ENCODE data around the gene USP12.
A peak's percentile ranks its signal among the peaks of the same experiment; 100 is the strongest.

The USP12 gene

DNA sequence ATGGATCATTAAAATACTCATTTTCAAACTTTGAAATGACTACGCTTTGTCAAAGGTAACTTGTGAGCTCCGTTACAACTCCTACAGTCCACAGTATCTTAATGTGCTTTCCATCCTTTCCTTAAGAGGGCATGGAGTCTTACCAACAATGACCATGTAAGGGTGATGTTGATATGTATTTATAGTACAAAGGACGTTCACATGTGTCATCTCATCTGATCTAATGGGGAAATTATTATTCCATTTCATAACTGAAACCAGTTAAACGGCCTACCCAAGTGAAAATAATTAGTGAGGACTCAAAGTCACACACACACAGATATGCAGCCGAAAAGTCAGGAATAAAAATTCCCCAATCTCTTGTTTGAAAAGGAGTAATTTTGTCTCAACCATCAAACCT lies 9.6 kb downstream of the USP12 start:
- H3K4me3 ChIP-seq (ENCODE audit: low read length), result no peak overlapping the region
- peak; percentile 15 for DNase-seq (ENCODE audit: low read depth)
- no peak for TF ChIP-seq CTCF (conservative IDR thresholded peaks at IDR 0.05; ENCODE audit: low read length)

- no peak for DNase-seq (ENCODE audit: low read depth)
- H3K4me3 ChIP-seq (ENCODE audit: low read length), result no peak overlapping the region
These were observed 10.2 kb downstream of the USP12 start for GRCh38 chr13:27161423-27161822.

DNA sequence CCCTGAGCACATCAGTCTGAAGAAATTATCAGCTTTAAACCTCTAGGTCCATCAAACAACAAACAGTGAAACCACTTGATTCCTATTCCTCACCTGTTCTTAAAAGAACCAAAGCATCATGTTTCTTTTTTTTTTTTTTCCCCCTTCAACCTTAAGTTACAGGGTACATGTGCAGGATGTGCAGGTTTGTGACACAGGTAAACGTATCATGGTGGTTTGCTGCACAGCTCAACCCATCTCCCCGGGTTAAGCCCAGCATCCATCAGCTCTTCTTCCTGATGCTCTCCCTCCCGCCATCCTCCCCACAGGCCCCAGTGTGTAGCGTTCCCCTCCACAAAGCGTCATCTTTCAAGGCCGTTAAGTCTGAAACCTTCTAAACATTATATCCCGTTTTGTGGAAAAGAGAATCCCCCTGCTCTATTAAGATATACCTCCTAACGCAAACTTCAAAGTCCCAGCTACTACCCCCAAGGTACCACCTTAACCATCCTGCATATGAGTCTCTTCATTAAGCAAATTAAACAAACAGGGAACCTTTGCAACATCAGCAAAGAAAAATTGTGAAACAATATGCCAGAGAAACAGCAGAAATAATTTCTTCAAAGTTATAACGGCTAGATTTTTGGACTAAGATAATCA lies 10.8 kb downstream of the USP12 start:
- no peak for DNase-seq (ENCODE audit: low read depth)
- no peak overlapping the region for H3K4me3 ChIP-seq (ENCODE audit: low read length)
- no peak for TF ChIP-seq CTCF (conservative IDR thresholded peaks at IDR 0.05; ENCODE audit: low read length)

More at GRCh38 chr13:27161423-27161822, 10.2 kb downstream of the USP12 start:
- TF ChIP-seq CTCF (conservative IDR thresholded peaks at IDR 0.05; ENCODE audit: low read length), result no peak

DNA sequence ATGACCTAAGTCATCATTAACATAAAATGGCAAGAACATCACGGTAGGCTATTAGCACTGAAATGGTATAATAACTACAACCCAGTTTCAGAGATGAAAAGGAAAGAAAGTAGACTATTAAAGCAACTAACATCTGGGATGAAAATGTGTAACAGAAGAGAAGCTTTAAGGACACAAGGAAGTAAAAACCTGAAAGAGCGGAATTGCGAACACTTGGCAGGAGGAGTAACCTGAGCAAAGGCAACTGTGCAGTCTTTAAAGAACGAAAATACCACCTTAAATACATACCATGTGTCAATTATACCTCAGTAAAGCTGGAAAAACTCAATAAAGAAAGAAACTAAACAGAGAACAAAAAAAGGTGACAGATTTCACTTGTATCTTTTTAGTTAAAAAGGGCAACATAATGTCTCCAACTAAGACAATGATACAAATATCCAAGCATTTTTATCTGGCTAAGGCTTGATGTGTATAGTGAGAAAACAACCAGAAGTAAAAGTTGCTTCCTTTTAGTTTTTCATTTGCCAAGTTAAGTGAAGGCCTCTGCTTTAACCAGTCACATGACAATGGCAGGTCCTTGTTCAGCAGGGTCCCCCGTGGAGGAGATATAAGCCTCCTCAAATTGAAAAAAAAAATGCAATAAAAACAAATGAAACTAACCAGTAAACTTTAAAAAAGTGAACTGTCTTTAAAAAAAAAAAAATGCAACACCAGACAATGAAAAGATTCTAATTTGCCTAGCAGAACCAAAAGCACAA lies 11.6 kb downstream of the USP12 start:
- no peak overlapping the region for H3K4me3 ChIP-seq (ENCODE audit: low read length)
- DNase-seq (ENCODE audit: low read depth), result no peak
- no peak for TF ChIP-seq CTCF (conservative IDR thresholded peaks at IDR 0.05; ENCODE audit: low read length)

GRCh38 chr13:27158335-27158734 lies 13.3 kb downstream of the USP12 start:
- TF ChIP-seq CTCF (conservative IDR thresholded peaks at IDR 0.05; ENCODE audit: low read length), result no peak
- DNase-seq (ENCODE audit: low read depth), result no peak
- H3K4me3 ChIP-seq (ENCODE audit: low read length), result no peak overlapping the region

DNA sequence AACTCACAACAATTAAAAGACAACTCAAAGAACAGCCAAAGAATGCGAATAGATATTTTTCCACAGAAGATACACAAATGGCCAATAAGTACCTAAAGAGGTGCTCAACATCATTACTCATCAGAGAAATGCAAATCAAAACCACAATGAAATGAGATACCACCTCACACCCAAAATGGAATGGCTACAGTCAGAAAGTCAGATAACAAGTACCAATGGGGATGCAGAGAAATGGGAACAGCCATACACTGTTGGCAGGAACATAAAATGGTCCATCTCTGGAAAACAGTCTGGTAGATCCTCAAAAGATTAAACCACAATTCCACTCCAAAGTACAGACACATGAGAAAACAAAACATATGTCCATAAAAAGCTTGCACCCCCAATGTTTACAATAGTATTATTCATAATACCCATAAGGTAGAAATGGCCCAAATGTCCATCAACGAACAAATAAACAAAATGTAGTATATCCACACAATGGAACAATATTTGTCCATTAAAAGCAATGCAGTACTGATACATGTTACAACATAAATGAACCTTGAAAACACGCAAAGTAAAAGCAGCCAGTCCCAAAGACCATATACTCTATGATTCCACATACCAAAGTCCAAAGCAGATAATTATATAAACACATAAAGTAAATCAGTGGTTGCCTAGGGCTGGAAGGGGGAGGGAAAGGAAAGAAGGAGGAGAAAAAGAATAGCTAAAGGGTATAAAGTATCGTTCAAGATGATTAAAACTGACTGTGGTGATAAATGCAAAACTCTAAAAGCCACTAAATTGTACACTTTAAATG lies 19.6 kb downstream of the USP12 start:
- no peak for TF ChIP-seq CTCF (conservative IDR thresholded peaks at IDR 0.05; ENCODE audit: low read length)
- no peak for DNase-seq (ENCODE audit: low read depth)
- H3K4me3 ChIP-seq (ENCODE audit: low read length), result no peak overlapping the region
